Neural cell (in vitro differentiated cells): ENCODE data around the gene TMPRSS3.

Experiments
- EP300 ChIP-seq: fragments of 450-650 bp; conservative IDR thresholded peaks from 2 replicates; pipeline ENCODE4 v1.6.1; 2014; ENCODE audit warnings: antibody characterized with exemption, mild to moderate bottlenecking, moderate library complexity; ENCODE audit not compliant: poor library complexity, severe bottlenecking
- EZH2 ChIP-seq: fragments of 200-600, 300-800 bp; shearing (Covaris generic), sonication (generic); IDR thresholded peaks from 2 replicates; pipeline ENCODE4 v1.6.1; 2014; ENCODE audit warnings: antibody characterized with exemption, low read length, borderline replicate concordance, mild to moderate bottlenecking; ENCODE audit not compliant: insufficient read depth, poor library complexity, severe bottlenecking
- MXI1 ChIP-seq: fragments of 450-650 bp; conservative IDR thresholded peaks from 2 replicates; pipeline ENCODE4 v1.6.1; 2014; ENCODE audit warnings: antibody characterized with exemption, mild to moderate bottlenecking; ENCODE audit not compliant: poor library complexity, severe bottlenecking
- POLR2AphosphoS5 ChIP-seq: IDR thresholded peaks from 2 replicates; pipeline ENCODE4 v1.6.1; 2012
- RAD21 ChIP-seq: fragments of 450-650 bp; conservative IDR thresholded peaks from 2 replicates; pipeline ENCODE4 v1.6.1; 2014; ENCODE audit warnings: antibody characterized with exemption, mild to moderate bottlenecking, moderate library complexity
- SMC3 ChIP-seq: fragments of 450-650 bp; conservative IDR thresholded peaks from 2 replicates; pipeline ENCODE4 v1.6.1; 2014; ENCODE audit warnings: antibody characterized with exemption, mild to moderate bottlenecking, moderate library complexity; ENCODE audit not compliant: poor library complexity
- TAF1 ChIP-seq: IDR thresholded peaks from 2 replicates; pipeline ENCODE4 v1.6.1; 2012; ENCODE audit warnings: low read depth
- TF ChIP-seq, protein P1 (sequence below): fragments of 450-650 bp; IDR thresholded peaks from 2 replicates; pipeline ENCODE4 v1.5.1; 2014; ENCODE audit warnings: antibody characterized with exemption, mild to moderate bottlenecking, moderate library complexity; ENCODE audit not compliant: poor library complexity, severe bottlenecking
- TF ChIP-seq, protein P2 (sequence below): IDR thresholded peaks from 2 replicates; pipeline ENCODE4 v1.6.1; 2012; ENCODE audit warnings: borderline replicate concordance

DNA sequence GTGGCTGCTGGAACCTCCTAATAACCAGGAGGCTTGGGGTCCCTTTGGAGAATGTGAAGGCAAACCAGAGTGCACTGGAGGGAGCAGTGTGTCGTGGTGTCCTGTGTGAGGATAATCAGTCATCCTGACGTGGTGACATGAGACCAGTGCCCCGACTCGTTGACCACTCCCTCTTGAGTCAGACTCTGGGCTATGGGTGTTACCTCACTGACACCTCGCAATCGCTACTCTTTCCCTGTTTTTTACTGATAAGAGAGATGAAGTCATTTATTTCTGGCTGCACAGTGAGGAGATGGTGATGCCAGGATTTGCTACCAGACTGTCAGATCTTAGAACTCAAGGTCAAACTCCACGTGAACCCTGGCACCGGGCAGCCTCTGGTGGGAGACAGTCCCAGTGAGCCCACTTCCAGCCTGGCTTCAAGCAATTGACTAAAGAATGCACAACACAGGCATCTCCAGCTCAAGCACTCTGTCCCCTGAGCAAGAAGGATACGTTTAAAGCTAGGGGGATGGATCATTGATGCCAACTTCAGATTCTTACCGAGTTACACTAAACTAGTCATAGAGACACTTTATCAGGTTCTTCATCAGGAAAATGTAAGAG lies 38.2 kb upstream of the TMPRSS3 start:
- TF ChIP-seq POLR2AphosphoS5 (no peak), SMC3 (no peak), RAD21 (no peak), EZH2 (no peak), EP300 (no peak), TAF1 (no peak), MXI1 (no peak)
- TF ChIP-seq, protein P1, sequence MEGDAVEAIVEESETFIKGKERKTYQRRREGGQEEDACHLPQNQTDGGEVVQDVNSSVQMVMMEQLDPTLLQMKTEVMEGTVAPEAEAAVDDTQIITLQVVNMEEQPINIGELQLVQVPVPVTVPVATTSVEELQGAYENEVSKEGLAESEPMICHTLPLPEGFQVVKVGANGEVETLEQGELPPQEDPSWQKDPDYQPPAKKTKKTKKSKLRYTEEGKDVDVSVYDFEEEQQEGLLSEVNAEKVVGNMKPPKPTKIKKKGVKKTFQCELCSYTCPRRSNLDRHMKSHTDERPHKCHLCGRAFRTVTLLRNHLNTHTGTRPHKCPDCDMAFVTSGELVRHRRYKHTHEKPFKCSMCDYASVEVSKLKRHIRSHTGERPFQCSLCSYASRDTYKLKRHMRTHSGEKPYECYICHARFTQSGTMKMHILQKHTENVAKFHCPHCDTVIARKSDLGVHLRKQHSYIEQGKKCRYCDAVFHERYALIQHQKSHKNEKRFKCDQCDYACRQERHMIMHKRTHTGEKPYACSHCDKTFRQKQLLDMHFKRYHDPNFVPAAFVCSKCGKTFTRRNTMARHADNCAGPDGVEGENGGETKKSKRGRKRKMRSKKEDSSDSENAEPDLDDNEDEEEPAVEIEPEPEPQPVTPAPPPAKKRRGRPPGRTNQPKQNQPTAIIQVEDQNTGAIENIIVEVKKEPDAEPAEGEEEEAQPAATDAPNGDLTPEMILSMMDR = no peak
- TF ChIP-seq, protein P2, sequence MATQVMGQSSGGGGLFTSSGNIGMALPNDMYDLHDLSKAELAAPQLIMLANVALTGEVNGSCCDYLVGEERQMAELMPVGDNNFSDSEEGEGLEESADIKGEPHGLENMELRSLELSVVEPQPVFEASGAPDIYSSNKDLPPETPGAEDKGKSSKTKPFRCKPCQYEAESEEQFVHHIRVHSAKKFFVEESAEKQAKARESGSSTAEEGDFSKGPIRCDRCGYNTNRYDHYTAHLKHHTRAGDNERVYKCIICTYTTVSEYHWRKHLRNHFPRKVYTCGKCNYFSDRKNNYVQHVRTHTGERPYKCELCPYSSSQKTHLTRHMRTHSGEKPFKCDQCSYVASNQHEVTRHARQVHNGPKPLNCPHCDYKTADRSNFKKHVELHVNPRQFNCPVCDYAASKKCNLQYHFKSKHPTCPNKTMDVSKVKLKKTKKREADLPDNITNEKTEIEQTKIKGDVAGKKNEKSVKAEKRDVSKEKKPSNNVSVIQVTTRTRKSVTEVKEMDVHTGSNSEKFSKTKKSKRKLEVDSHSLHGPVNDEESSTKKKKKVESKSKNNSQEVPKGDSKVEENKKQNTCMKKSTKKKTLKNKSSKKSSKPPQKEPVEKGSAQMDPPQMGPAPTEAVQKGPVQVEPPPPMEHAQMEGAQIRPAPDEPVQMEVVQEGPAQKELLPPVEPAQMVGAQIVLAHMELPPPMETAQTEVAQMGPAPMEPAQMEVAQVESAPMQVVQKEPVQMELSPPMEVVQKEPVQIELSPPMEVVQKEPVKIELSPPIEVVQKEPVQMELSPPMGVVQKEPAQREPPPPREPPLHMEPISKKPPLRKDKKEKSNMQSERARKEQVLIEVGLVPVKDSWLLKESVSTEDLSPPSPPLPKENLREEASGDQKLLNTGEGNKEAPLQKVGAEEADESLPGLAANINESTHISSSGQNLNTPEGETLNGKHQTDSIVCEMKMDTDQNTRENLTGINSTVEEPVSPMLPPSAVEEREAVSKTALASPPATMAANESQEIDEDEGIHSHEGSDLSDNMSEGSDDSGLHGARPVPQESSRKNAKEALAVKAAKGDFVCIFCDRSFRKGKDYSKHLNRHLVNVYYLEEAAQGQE = no peak
